22Rv1 (cell line): ENCODE results near the gene ZNF593.

Experiments
- H3K27ac ChIP-seq: fragments of 450-650 bp; 2 replicates; pipeline ENCODE4 v1.5.1; 2017
- ZFX ChIP-seq: fragments of 450-650 bp; IDR thresholded peaks from 2 replicates; pipeline ENCODE4 v1.6.1; 2017; ENCODE audit warnings: antibody characterized with exemption, borderline replicate concordance
- TF ChIP-seq, protein P1 (sequence below): fragments of 450-650 bp; IDR thresholded peaks from 2 replicates; pipeline ENCODE4 v1.5.1; 2017; ENCODE audit warnings: mild to moderate bottlenecking

The ZNF593 gene

DNA sequence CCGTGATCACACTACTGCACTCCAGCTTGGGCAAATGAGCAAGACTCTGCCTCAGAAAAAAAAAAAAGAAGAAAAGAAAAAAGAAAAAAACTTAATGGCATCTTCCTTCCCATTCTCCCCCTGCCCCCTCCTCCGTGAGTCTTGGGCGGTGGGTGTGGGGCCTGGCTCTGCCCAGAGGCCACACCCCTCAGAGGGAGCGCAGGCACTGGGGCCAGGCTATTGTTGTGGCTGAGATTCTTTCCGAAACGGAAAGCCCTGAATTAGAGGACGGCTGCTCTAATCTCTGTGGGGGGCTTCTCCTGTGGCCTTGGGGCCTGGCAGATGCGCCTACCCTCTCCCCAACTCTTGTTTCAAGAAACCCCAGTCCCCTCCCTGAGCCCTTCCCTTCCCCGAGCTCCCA, 15.0 kb upstream of the ZNF593 start:
- no peak overlapping the region for H3K27ac ChIP-seq
- TF ChIP-seq, protein P1, sequence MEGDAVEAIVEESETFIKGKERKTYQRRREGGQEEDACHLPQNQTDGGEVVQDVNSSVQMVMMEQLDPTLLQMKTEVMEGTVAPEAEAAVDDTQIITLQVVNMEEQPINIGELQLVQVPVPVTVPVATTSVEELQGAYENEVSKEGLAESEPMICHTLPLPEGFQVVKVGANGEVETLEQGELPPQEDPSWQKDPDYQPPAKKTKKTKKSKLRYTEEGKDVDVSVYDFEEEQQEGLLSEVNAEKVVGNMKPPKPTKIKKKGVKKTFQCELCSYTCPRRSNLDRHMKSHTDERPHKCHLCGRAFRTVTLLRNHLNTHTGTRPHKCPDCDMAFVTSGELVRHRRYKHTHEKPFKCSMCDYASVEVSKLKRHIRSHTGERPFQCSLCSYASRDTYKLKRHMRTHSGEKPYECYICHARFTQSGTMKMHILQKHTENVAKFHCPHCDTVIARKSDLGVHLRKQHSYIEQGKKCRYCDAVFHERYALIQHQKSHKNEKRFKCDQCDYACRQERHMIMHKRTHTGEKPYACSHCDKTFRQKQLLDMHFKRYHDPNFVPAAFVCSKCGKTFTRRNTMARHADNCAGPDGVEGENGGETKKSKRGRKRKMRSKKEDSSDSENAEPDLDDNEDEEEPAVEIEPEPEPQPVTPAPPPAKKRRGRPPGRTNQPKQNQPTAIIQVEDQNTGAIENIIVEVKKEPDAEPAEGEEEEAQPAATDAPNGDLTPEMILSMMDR = no peak
- TF ChIP-seq ZFX = no peak

DNA sequence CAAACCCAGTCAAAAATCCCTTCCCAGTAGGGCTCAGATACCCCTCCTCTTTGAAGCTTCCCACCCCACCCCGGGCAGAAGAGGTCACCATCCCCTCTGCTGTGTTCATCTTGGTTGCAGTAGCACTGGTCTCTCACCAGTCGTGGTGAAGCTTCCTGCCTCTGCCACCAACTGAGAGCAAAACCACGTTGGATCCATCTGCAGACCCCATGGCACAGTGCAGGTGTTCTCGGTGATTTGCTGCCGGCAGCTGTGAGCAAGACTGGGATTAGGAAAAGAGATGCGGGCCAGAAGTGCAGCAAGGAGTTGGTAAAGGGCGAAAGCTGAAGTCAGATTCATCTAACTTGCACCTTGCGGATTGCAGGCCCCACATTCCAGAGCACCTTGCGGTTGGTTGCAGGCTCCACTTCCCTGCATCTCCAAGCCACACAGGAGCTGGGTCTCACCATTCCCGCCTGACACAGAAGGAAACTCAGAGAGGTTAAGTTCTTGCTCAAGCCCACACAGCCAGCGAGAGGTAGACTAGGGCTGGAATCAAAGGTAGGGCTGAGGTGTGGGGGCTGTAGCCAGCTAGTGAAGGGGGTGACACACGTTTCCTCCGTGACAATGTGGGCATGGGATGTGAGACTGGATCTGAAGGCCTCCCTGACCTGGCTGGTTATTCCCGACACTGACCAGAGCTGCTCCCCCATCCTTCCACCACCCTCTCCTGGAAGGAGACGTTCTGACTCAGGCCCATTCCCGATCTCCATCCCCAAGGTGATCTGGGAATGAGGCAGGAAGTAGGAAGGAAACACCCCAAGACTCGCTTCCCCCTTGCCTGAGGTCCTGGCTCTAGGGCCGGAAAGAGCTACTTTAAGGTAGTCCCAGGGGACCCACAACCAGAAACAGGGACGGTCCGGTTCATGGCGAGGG, 14.1 kb upstream of the ZNF593 start:
- TF ChIP-seq, protein P1 = no peak
- TF ChIP-seq ZFX = no peak
- no peak overlapping the region for H3K27ac ChIP-seq

DNA sequence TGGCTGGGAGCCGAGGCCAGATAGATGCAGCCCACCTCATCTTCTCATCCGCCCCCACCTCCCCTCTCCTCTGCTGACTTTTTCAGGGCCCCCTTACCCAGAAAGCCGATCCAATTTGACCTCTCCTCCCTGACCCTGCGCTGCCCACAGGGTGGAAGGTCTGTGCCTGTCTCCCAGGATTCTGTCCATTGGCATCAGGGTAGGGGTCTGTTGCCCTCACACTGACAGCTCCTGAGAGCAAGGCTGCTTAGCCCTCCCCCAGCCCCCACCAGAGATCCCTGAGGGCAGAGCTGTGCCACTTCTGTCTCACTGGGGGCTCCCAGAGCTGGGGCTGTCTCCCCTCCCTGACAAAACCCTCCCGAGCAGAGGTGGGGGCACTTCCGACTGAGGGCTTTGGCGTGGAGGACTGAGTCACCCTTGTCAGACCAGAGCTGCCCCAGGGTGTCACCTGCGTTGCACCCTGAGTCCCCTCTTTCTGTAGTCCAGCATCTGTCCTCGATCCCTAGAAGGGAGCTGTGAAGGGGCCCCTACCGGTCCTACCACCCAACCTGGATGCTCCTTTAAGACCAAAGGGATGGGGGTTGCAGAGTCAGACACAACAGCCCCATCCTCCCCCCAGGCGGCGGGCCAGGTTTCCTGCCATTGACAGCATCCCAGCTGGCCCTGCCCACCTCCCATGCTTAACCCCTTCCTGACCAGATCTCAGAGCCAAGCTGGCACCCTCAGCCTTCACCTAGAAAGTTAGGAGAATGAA, 13.2 kb upstream of the ZNF593 start:
- no peak for TF ChIP-seq ZFX
- TF ChIP-seq, protein P1 = no peak
- no peak overlapping the region for H3K27ac ChIP-seq

DNA sequence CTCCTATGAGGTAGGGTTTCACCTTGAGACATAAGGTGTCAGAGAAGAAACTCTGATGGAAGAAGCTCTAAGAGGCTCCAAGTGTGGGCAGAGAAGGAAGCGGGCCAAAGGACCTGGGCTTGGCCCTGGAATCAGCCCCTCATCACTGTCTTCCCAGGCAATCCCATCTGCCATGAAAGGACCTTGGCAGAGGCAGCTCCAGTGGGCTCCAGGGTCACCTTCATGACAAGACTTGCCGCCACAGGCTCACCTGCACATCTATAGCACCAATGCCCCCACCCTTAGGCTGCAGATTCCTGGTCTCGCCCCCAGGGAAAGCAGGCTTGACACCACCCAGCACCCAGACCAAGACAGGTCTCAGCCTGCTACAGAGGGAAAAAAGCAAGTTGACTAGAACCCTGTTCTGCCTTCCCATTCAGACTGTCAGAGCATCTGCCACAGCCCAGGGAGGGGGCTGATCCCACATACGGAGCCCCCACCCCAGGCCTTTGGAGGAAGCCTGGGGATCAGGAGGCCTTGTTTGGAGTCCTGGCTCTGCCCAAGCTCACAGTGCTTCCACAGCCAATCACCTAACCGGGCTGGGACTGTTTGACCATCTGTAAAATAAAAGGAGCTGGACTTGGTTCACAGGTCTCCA, 11.3 kb upstream of the ZNF593 start:
- TF ChIP-seq, protein P1 = no peak
- no peak for TF ChIP-seq ZFX
- H3K27ac ChIP-seq = no peak overlapping the region

DNA sequence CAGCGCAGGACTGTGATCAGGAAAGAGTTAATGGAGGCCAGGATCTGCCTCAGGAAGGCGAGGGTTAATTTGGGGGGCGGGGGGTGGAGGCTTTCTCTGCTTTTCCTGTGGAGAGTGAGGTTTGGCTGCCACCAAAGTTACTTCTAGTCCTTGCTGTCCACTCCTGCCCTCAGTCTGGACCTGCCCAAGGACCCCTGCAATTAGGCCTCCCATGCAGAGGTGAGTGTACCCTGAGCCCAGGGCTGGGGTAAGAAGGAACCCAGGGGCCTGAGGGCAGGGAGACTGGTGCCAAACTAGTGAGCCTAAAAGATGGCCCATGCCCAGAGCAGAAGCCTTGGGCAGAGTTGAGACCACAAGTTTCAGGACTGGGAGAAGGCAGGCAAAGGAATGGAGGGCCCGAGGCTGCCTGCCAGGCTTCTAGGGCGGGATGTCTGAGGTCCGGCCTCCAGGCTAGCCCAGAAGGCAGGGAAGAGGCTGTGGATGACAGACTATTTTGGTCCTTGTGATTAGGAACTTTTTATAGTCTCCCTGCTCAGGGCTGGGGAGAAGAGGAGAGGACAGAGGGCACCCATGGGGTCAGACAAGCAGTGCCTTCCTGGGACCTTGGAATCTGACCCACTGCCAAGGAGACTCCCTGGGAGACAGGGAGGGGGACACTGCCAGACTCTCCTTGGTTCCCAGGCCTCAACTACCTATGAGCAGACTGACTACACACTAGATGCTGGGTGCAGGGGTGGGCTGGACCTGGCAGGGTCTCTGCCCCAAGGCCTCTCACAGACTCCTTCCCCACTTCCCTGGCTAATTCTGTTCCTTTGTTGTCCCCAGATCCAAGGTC, 10.6 kb upstream of the ZNF593 start, which contains the start of gene FAM110D:
Gene FAM110D (plus strand): TSS at position 172 of the 835 bp plus-strand sequence. CDS start 2,213 bp downstream, outside the sequence.
- TF ChIP-seq, protein P1 = no peak
- no peak for TF ChIP-seq ZFX
- no peak within 1 kb of the TSS for H3K27ac ChIP-seq

DNA sequence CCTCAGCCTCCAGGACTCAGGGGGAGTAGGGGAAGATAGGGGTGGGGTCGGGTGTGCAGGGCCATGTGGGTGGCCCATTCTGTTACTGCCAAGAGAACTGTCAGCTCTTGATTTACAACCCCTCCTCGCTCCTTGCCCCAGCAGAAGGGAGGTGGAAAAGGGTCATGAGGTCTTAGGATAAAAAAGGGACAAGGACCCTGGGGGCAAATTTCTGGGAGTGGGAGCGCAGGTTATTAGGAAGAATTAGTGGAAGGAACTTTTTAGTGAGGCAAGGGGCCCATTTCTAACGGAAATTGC, 10.0 kb upstream of the ZNF593 start:
- H3K27ac ChIP-seq = no peak overlapping the region
- TF ChIP-seq, protein P1 = no peak
- TF ChIP-seq ZFX = no peak
